Muscle layer of colon (tissue), 2 donors: ENCODE measurements around the gene HOXD8.

ENCODE experiments used
- H3K27ac ChIP-seq: one replicate; pipeline ENCODE4 v1.7.0; 2013; ENCODE audit warnings: low read depth, mild to moderate bottlenecking, low read length, moderate library complexity
- H3K27me3 ChIP-seq, 2 donors: one replicate each; pipeline ENCODE4 v1.7.0; 2013; ENCODE audit warnings: low read length in 2 of 2, mild to moderate bottlenecking in 2 of 2; ENCODE audit not compliant: insufficient read depth in 2 of 2, control insufficient read depth in 1 of 2
- H3K36me3 ChIP-seq: one replicate; pipeline ENCODE4 v1.7.0; 2013; ENCODE audit warnings: mild to moderate bottlenecking, low read length; ENCODE audit not compliant: insufficient read depth
- H3K4me1 ChIP-seq: one replicate; pipeline ENCODE4 v1.7.0; 2013; ENCODE audit warnings: mild to moderate bottlenecking, low read length; ENCODE audit not compliant: insufficient read depth
- H3K4me3 ChIP-seq, 2 donors: one replicate each; pipeline ENCODE4 v1.7.0; 2013; ENCODE audit warnings: low read length in 2 of 2, low read depth in 1 of 2, mild to moderate bottlenecking in 1 of 2, moderate library complexity in 1 of 2
- H3K9ac ChIP-seq: one replicate; pipeline ENCODE4 v1.7.0; 2013; ENCODE audit warnings: low read length
- H3K9me3 ChIP-seq: one replicate; pipeline ENCODE4 v1.7.0; 2013; ENCODE audit warnings: mild to moderate bottlenecking, low read length
- donor health status: abdominal sarcoma.
- donor health status: Adenocarcinoma of cecum.

HOXD8 gene

GRCh38 chr2:176099159-176099727 is 30.3 kb upstream of the HOXD8 start:
- H3K4me3 ChIP-seq, result no peak overlapping the region
- H3K36me3 ChIP-seq, result no peaks in the 10 kb centered on the region

GRCh38 chr2:176099728-176100546 is 29.6 kb upstream of the HOXD8 start, which contains the start of gene HOXD12:
TSS of gene HOXD12 (plus strand) at chr2:176099795. CDS start at chr2:176099802, 7 bp downstream.
- Histone ChIP-seq H3K27ac (no peak within 1 kb of the TSS), H3K27me3 (peaks cover 79 to 96% of the 10 kb centered on the region in 2 donors), H3K9ac (no peak within 1 kb of the TSS), H3K36me3 (no peaks in the 10 kb centered on the region), H3K4me3 (no peak within 1 kb of the TSS), H3K4me1 (peaks cover 15% of the 10 kb centered on the region), H3K9me3 (no peaks in the 10 kb centered on the region)

More at GRCh38 chr2:176099159-176099727, 30.3 kb upstream of the HOXD8 start:
- H3K9ac ChIP-seq, result no peak overlapping the region
- H3K27ac ChIP-seq, result no peak overlapping the region
- H3K9me3 ChIP-seq, result no peaks in the 10 kb centered on the region
- peaks cover 82 to 96% of the 10 kb centered on the region in 2 donors for H3K27me3 ChIP-seq
- peaks cover 14% of the 10 kb centered on the region for H3K4me1 ChIP-seq

- Histone ChIP-seq H3K4me1 (peaks cover 15% of the 10 kb centered on the region), H3K27me3 (peaks cover 79 to 96% of the 10 kb centered on the region in 2 donors), H3K36me3 (no peaks in the 10 kb centered on the region), H3K4me3 (no peak overlapping the region), H3K9ac (no peak overlapping the region), H3K9me3 (no peaks in the 10 kb centered on the region), H3K27ac (no peak overlapping the region)
Measured at GRCh38 chr2:176100547-176101140, 28.9 kb upstream of the HOXD8 start.

- H3K36me3 ChIP-seq, result no peaks in the 10 kb centered on the region
- H3K27ac ChIP-seq, result no peak overlapping the region
- H3K4me1 ChIP-seq, result peaks cover 18% of the 10 kb centered on the region
- H3K9ac ChIP-seq, result no peak overlapping the region
- H3K27me3 ChIP-seq, result peaks cover 74 to 96% of the 10 kb centered on the region in 2 donors
- no peaks in the 10 kb centered on the region for H3K9me3 ChIP-seq
- no peak overlapping the region for H3K4me3 ChIP-seq
Measured at GRCh38 chr2:176101216-176101830, 28.2 kb upstream of the HOXD8 start.

GRCh38 chr2:176101842-176102241 is 27.7 kb upstream of the HOXD8 start:
- peaks cover 69 to 96% of the 10 kb centered on the region in 2 donors for H3K27me3 ChIP-seq
- no peak overlapping the region for H3K4me3 ChIP-seq
- no peak overlapping the region for H3K27ac ChIP-seq
- no peaks in the 10 kb centered on the region for H3K9me3 ChIP-seq
- peaks cover 21% of the 10 kb centered on the region for H3K4me1 ChIP-seq
- H3K36me3 ChIP-seq, result no peaks in the 10 kb centered on the region
- no peak overlapping the region for H3K9ac ChIP-seq

- Histone ChIP-seq H3K4me1 (peaks cover 21% of the 10 kb centered on the region), H3K9me3 (no peaks in the 10 kb centered on the region), H3K9ac (no peak overlapping the region), H3K27ac (no peak overlapping the region), H3K4me3 (no peak overlapping the region), H3K36me3 (no peaks in the 10 kb centered on the region), H3K27me3 (peaks cover 64 to 95% of the 10 kb centered on the region in 2 donors)
Measured at GRCh38 chr2:176102309-176102866, 27.1 kb upstream of the HOXD8 start.

- H3K27me3 ChIP-seq, result peaks cover 56 to 87% of the 10 kb centered on the region in 2 donors
- H3K36me3 ChIP-seq, result no peaks in the 10 kb centered on the region
- H3K9ac ChIP-seq, result no peak overlapping the region
- no peaks in the 10 kb centered on the region for H3K9me3 ChIP-seq
- peaks cover 15% of the 10 kb centered on the region for H3K4me1 ChIP-seq
- no peak overlapping the region for H3K27ac ChIP-seq
- no peak overlapping the region for H3K4me3 ChIP-seq
Measured at GRCh38 chr2:176103194-176103593, 26.3 kb upstream of the HOXD8 start.

GRCh38 chr2:176103742-176104315 is 25.7 kb upstream of the HOXD8 start:
- Histone ChIP-seq H3K4me3 (peak overlapping the region; percentile 41 to 65), H3K36me3 (no peaks in the 10 kb centered on the region), H3K27ac (peak overlapping the region; percentile 71), H3K4me1 (peaks cover 15% of the 10 kb centered on the region), H3K27me3 (peaks cover 50 to 82% of the 10 kb centered on the region in 2 donors), H3K9ac (peak overlapping the region; percentile 36), H3K9me3 (no peaks in the 10 kb centered on the region)

GRCh38 chr2:176104316-176105077 is 25.0 kb upstream of the HOXD8 start:
- Histone ChIP-seq H3K4me1 (peaks cover 15% of the 10 kb centered on the region), H3K9ac (peak overlapping the region; percentile 54), H3K9me3 (no peaks in the 10 kb centered on the region), H3K36me3 (no peaks in the 10 kb centered on the region), H3K4me3 (peak overlapping the region; percentile 41 to 65), H3K27me3 (peaks cover 50 to 83% of the 10 kb centered on the region in 2 donors), H3K27ac (peak overlapping the region; percentile 71)

- Histone ChIP-seq H3K4me3 (peak overlapping the region; percentile 41 to 65), H3K4me1 (peaks cover 15% of the 10 kb centered on the region), H3K36me3 (no peaks in the 10 kb centered on the region), H3K27ac (peak overlapping the region; percentile 71), H3K9ac (peak overlapping the region; percentile 54), H3K9me3 (no peaks in the 10 kb centered on the region), H3K27me3 (peaks cover 47 to 83% of the 10 kb centered on the region in 2 donors)
Measured at GRCh38 chr2:176105078-176105729, 24.3 kb upstream of the HOXD8 start.
